GM06990 (cell line): ENCODE results near the gene TMEM190.
A peak's percentile ranks its signal among the peaks of the same experiment; 100 is the strongest.

Experiments
- DNase-seq: peaks from one replicate; pipeline ENCODE4 v3.0.0-alpha.2; 2011; ENCODE audit not compliant: insufficient read length; ENCODE audit errors: extremely low read depth
- H3K27me3 ChIP-seq: replicated peaks from 2 replicates; pipeline ENCODE4 v1.6.0; 2011; ENCODE audit warnings: low read length; ENCODE audit not compliant: control insufficient read depth, insufficient read depth
- H3K36me3 ChIP-seq: 2 replicates; pipeline ENCODE4 v1.5.1; 2011; ENCODE audit warnings: low read length; ENCODE audit not compliant: control insufficient read depth, insufficient read depth
- H3K4me3 ChIP-seq: replicated peaks from 2 replicates; pipeline ENCODE4 v1.5.1; 2011; ENCODE audit warnings: low read depth, mild to moderate bottlenecking, control low read depth, low read length
- CTCF ChIP-seq: IDR thresholded peaks from 2 replicates; pipeline ENCODE4 v1.5.1; 2011; ENCODE audit warnings: low read length, control low read depth, mild to moderate bottlenecking, inconsistent platforms; ENCODE audit not compliant: insufficient read depth, poor library complexity, severe bottlenecking

Gene TMEM190

GRCh38 chr19:55350620-55351315 is 25.9 kb upstream of the TMEM190 start:
- peaks cover 2% of the 10 kb centered on the region; the same call in 1 of the 2 replicates for H3K36me3 ChIP-seq
- no peak for TF ChIP-seq CTCF
- H3K27me3 ChIP-seq: peaks cover 2% of the 10 kb centered on the region
- H3K4me3 ChIP-seq: no peak overlapping the region
- DNase-seq: no peak

GRCh38 chr19:55352040-55352439 is 24.6 kb upstream of the TMEM190 start:
- peaks cover 2% of the 10 kb centered on the region for H3K27me3 ChIP-seq
- no peak for TF ChIP-seq CTCF
- H3K36me3 ChIP-seq: peaks cover 2% of the 10 kb centered on the region; the same call in 1 of the 2 replicates
- no peak for DNase-seq
- H3K4me3 ChIP-seq: no peak overlapping the region

- no peak for DNase-seq
- no peak for TF ChIP-seq CTCF
- peaks cover 2% of the 10 kb centered on the region for H3K27me3 ChIP-seq
- H3K36me3 ChIP-seq: peaks cover 2% of the 10 kb centered on the region; the same call in 1 of the 2 replicates
- no peak overlapping the region for H3K4me3 ChIP-seq
Observed at GRCh38 chr19:55352549-55353145, 24.0 kb upstream of the TMEM190 start.

GRCh38 chr19:55353356-55353802 is 23.2 kb upstream of the TMEM190 start:
- peak overlapping the region; percentile 40; the same call in 1 of the 2 replicates for H3K4me3 ChIP-seq
- TF ChIP-seq CTCF: no peak
- H3K36me3 ChIP-seq: no peaks in the 10 kb centered on the region
- DNase-seq: no peak
- H3K27me3 ChIP-seq: peaks cover 2% of the 10 kb centered on the region

- peak; percentile 68 for DNase-seq
- peaks cover 2% of the 10 kb centered on the region for H3K27me3 ChIP-seq
- H3K4me3 ChIP-seq: peak overlapping the region; percentile 40
- H3K36me3 ChIP-seq: no peaks in the 10 kb centered on the region
- TF ChIP-seq CTCF: no peak
Observed at GRCh38 chr19:55353803-55354697, 22.6 kb upstream of the TMEM190 start.
